ENCODE results near the gene USP36.
A peak's percentile ranks its signal among the peaks of the same experiment; 100 is the strongest.
"Not testable (repeated sequence)": the region's sequence is repeated elsewhere in the genome, so short reads cannot be mapped to it uniquely, and the experiment has no call there.

Gene USP36

DNA sequence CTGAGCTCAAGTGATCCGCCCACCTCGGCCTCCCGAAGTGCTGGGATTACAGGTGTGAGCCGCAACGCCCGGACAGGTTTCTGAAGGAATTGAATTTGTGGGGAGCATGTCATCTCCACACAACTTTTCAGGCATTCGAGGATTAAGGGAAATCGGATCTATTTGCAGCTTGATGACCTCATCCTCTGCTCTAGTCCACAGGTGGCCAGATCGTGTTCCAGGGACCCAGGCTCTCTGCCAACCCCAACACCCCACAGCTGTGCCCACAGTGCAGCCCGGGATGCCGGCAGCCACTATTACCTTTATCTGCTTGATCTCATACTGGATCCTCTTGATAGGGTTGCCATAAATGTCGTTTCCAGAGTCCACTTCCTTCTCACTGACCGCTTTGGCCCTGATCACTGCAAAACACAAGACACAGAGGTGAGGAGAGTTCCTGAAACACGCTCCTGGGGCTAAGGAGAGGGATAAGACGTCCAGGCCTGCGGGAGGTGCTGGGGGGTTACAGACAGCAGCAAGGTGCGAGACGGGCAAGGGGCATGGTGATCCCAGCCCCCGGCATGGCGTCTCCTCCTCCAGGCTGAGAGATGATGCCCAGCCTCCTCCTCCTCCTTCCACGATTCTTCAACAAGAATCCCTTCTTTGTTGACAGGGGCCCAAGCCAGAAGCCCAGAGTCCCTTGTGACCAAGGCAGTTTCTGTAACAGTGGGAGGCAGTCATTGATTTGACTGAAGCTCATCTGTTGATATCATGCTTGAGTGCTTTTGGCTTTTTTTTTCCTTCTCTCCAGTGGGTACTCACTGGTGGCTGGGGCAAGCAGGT is 33.1 kb upstream of the USP36 start:
- peak in 45 of 56 donors; percentile 40 to 82 (median 61) for DNase-seq

DNA sequence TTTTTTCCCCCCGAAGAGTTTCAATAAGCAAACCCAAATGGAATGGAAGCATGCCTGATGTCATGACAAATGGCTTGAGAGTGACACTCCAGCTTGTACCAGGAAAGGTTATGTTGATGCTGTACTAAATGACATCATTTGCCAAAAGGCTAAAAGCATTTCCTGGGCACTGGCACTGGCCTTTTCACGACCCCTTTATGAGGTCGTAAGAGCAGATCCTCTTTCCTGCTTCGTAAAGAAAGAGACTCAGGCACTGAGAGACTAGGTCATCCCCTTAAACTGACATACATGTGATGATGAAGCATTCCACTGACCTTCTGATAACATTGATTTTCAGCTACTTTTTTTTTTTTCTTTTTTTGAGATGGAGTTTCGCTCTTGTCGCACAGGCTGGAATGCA is 31.9 kb upstream of the USP36 start:
- DNase-seq = no peak

DNA sequence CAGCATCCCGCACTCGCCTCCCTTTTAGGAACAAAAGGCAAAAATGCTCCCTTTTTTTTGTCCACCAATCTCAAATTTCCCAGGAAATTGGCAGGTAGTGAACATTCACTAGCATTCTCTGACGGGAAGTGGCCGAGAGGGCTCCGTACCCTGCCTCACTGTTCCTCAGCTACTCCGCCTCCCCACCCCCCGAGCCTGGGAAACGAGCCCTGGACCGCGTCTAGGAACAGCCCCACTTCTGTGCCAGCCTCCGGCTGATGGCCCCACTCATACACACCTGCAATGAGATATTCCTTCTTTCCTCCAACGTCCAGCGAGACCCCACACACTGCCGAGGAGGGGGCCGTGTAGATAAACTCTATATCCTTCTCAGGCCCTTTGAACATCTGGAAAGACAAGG is 30.0 kb upstream of the USP36 start:
- DNase-seq = peak in 3 of 56 donors; percentile 16 to 44 (median 23)

DNA sequence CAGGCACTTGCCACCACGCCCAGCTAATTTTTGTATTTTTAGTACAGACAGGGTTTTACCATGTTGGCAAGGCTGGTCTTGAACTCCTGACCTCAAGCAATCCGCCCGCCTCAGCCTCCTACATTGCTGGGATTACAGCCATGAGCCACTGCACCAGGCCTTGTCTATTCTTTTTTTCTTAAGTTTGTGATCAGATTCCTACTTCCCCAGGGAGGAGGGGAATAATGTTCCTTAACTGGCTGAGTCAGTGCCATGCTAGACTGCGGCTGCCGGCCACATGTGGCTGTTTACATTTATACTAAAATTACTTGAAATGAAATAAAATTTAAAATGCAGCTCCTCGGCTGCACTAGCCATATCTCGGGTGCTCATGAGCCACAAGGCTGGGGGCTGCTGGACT is 27.8 kb upstream of the USP36 start:
- DNase-seq = no peak

DNA sequence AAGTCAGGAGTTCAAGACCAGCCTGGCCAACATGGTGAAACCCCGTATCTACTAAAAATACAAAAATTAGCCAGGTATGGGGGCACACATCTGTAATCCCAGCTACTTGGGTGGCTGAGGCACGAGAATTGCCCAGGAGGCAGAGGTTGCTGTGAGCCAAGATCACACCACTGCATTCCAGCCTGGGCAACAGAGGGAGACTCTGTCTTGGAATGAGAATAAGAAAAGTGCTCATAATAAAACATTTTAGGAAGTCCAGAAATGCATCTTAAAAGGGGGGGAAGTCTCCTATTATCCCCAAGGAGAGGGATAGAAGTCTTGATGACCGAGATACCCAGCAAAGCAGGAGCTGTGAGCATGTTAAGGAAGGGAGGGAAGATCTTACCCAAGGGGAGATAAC is 26.4 kb upstream of the USP36 start:
- not testable (repeated sequence) for DNase-seq

DNA sequence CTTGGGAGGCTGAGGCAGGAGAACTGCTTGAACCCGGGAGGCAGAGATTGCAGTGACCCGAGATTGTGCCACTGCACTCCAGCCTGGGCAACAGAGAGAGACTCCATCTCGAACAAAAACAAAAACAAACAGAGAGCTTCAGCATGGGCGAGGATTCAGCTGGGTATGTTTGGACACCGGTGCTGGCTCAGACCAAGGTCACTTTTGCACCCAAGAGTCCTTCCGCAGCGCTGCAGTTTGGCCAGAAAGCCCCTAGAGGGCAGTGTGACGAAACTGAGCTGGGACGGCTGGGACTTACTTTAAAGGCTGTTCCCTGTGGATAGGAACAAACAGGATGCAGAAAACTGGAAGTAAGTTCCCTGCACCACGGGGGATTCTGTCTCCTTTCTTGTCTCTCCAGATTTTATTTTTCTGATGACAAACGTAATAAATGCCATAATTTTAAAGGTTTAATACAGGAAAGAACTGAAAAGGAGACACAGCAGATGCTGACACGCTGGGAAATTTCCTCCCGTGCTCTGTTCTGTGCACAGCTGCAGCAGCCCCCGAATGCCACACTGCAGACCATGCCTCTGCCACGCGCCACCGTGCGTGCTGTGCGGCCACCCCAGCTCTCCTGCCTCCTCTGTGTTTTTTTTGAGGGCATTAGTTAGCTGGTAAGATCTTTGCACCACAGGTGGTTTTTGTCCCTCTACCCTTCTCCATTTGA is 25.2 kb upstream of the USP36 start:
- peak in 51 of 56 donors; percentile 12 to 91 (median 71) for DNase-seq

DNA sequence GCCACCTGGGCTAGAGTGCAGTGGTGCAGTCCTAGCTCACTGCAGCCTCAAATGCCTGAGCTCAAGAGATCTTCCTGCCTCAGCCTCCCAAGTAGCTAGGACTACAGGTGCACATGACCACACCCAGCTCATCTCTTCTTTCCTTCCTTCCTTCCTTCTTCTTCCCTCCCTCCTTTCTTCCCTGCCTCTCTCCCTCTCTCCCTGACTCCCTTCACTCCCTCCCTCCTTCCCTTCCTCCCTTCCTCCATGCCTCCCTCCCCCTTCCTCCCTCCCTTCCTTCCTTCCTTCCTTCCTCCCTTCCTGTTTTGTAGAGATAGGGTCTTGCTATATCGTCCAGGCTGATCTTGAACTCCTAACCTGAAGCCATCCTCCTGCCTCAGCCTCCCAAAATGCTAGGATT is 23.5 kb upstream of the USP36 start:
- DNase-seq = no peak

DNA sequence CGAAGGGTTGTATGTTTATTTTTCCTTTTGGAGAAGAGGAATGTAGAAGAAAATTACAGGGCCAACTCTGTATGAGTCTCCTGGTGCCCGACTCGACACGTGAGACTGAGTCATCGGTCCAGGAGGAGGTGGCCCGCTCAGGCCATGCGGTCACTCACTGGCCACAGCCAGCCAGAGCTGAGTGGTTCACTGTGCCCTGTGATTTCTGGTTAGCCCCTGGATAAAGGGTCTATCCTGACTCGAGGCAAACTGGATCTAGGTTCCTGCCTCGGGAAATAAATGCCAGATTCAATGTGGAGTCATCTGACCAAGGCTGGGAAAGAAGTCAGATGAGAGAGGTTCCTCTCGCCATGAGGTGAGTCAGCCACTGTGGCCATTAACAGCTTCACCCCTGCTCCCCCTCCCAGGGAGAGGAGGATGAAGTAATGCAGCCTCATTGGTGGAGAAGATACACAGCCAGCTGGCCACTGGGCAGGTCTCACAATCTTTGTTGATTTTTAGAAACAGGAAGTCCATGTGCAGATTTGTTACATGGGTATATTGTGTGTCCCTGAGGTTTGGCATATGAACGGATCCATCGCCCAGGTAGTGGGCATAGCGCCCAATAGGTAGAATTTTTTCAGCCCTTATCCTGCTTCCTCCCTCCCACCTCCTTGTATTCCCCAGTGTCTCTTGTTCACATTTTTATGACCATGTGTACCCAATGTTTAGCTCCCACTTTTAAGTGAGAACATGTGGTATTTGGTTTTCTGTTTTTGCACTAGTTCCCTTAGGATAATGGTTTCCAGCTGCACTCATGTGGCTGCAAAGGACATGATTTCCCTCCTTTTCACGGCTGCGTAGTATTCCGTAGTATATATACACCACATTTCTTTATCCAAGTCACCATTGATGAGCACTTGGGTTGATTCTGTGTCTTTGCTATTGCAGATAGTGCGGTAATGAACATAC is 21.7 kb upstream of the USP36 start:
- peak in 9 of 56 donors; percentile 15 to 88 (median 50) for DNase-seq

DNA sequence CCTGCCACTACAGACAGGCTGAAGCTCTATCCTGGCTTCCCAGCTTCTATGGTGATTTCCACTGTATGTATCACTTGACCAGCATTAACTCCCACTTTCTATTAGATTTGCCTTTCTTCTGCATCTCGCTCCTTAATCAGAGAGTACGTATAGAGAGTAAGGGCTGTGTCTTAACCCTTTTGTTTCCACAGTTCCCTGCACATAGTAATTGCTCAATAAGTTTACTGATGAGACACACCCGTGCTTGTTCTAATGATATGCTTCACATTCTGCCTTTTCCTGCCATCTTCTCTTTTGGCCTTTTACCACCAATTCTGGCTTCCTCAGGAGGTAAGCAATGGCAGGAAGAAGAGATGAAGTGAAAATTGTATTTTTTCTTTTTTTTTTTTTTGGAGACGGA is 20.6 kb upstream of the USP36 start:
- DNase-seq = no peak

DNA sequence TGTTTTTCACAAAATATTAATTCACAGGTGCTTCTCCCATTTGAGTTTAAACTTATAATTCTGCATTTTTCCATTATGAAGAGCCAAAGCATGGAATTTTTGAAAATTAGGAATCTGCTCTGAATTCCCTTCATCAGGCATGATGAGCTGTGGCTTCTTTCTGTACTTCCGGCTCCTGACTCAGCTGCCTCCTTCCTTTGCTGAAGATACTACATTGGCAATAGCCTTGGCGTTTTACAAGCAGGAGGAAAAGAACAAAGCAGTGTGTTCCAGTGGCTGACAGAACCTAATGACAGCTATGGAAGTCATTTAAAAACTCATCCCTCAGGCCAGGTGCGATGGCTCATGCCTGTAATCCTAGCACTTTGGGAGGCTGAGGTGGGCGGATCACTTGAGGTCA is 18.4 kb upstream of the USP36 start:
- DNase-seq = no peak

DNA sequence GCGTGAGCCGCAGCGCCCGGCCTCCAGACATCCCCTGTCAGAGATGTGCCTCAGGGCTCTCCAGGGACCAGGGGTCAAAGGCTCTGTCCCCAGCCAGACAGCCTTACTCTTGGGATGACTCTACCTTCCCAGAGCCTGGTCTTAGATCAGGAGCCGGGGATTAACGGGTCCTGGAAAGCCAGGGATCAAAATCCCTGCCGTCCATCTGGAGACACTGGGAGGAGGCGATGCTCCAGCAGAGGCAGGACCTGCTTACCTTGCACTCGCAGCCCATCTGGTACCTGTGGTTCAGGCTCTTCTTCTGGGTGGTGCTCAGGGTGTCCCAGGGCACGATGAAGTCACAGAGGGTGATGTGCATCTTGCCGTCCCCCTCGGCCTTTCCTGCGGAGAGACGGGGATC is 16.7 kb upstream of the USP36 start:
- DNase-seq = no peak

DNA sequence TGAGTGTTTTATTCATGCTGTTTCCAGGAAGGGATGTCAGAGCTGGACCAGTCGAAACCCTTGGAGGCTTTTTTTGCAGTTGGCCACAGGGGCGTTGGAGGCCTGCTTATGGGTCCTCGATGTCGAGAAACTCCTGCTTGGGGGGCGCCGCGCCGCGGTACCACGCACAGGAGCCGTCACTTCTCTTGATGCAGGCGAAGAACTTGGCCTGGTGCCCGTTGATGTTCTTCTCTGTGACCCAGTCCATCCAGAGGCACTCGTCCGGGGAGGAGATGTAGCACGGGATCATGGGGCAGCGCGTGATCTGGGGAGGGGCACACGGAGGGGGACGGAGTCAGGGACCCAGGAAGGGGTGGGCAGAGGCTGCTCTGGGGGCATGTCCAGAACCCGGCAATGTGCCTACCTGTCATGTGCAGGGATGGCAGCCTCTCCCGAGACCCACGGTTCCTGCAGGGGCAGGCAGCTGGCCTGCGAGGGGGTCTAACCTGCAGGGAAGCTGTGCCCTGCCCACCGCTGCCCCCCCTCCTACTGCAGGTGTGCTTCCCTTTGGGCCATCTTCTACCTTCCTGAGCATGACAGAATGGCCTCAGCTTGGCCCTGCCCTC is 15.0 kb upstream of the USP36 start:
- DNase-seq = no peak

DNA sequence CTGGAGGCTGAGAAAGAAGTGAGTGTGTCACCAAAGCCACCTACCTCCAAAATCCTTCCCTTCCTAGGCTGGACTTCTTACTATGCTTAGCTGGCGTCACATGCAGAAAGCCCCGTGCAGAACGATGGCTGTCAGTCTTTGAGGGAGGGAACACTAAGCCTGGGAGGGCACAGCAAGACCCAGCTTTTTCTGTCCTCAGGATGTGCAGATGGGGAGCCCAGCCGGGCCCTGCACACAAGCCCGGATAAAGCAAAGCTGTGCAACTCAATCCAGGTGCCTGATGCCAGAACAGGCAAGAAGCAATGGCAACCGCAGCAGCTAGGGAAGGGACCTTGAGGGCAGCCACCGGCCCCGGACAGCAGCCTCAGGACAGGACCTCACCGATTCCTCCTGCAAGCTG is 13.9 kb upstream of the USP36 start:
- DNase-seq = no peak

DNA sequence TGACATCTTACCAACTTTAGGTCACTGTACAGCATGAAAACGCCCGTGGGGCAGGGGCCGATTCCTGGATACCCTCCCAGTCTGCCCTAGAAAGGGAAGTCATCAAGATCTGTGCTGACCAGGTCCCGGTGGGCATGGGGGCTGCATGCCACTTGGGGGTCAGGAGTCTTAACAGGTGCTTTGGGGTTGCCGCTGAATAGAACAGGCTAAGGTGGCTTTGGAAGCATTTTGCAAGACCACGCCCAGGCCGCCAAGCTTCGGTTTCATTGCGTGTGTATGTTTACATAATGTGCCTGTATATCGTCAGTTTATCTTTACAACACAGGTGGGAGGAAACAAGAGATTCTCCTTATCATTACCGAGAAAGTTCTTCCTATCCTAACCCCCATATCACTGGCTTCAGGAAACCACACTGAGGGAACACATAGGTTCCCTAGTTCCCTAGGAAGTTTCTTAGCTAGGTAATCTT is 13.3 kb upstream of the USP36 start:
- DNase-seq = no peak

DNA sequence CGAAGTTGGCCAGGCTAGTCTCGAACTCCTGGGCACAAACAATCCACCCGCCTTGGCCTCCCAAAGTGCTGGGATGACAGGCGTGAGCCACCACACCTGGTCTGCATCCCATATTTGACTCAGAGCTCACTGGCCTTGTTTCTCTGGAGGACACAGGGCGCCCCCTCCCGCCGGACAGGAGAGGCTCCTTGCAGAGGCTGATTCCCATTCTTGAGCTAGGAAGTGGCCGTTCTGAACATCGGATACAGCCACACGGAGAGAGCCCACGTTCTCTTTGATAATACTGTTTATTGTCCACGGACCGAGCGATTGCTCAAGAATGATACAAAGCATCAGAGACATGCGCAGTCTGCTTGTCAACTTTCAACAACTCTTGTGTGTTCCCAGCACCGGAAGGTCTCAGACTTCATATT is 12.1 kb upstream of the USP36 start:
- DNase-seq = peak in 1 of 56 donors; percentile 11

DNA sequence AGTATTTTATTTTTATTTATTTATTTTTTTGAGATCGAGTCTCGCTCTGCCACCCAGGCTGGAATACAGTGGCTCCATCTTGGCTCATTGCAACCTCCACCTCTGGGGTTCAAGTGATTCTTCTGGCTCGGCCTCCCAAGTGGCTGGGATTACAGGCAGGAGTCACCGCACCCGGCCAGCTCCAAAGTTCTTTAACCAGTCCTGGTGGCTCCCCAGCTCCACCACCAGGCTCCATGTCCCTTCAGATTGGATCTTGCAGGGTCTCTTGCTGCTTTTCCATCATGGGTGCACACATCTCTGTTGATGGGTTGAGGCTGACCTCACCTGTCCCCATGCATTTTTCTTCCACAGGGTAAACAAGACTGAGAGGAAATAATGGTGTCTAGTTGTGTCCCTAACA is 8.4 kb upstream of the USP36 start:
- no peak for DNase-seq

DNA sequence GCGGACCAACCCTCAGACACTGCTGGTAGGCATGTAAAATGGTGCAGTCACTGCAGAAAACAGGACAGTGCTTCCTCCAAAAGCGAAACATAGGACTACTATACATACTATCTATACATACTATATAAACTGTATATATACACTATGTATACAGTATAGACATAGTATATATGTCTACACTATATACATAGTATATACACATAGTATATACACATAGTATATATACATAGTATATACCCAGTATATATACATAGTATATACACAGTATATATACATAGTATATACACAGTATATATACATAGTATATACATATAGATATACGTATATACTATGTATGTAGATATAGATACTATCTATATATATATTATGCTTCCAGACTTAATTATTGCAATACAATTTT is 6.4 kb upstream of the USP36 start:
- DNase-seq = no peak

DNA sequence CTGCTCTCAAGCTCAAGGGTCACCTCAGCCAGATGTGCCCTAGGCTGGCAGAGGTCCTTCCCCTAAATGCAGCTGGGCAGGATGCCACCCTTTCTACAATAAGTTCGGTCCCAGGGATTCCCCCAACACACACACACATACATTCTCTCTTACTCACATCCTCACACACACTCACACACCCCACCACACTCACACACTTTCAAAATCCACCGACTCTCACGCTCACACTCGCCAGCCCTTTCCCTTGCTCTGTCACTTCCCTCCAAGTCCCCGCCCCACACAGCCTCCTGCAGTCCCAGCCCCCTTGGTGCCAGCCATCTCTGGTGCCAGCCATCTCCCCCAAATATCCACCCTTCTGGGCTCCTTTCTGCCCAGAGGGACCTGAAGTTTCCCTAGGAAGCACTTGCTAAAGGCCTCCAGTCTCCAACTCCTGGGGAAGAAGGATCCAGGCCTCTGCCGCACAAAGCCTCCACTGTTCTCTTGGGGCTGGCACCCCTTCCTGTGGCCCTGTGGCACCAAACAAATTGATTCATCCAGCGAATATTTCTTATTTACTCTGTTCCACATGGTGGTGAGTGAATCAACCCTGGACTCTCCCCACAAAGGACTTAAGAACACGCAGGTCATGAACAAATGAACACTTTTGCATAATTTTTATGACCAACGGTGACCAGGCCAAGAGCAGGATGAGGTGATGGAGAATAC is 3.8 kb upstream of the USP36 start:
- peak in 27 of 56 donors; percentile 5 to 60 (median 28) for DNase-seq

DNA sequence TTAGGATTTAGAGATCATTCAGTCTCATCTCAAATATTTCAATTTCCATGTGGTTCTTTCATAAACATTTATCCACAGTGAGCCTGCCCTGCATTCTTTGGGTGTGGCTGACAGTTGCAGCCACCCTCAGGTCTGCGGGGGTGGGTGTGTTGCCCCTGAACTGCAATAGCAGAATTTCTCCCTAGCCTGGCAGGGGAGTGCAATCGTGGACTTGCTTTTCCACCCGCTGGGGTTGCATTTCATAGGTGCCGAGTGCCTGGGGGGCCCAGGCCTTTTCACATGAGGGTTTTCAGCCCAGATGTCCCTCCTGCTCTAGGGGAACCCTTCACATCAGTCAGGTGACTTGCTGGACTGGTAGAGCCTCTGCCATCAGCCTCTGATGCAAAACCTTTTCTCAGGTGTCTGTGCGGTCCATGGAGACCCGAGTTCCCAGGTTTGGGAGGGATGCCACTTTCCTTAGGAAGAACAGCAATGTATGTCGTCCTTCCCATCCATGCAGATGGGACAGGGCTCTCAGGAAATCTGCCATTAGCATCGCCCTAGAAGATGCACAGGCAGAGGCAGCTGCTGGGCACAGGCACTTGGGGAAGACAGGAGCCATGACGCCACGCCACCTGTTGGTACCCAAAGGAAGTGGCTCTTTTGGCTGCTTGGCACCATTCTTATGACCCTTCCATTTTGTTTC is 2.4 kb upstream of the USP36 start:
- DNase-seq = peak in 1 of 56 donors; percentile 8

DNA sequence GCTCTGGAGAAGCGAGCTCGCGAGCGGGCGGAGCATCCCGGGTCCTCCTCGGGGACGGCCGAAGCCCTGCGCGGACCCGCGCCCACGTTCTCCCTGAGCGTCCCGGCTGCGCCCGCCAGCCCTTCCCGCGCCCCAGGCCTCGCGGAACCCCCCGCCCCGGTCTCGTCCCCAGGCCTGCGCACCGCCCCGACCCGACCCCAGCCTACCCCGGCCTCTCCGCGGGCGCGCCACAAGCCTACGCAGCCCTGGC is 159 bp downstream of the USP36 start:
- DNase-seq = no peak
